Calu3 (cell line): ENCODE data around the gene DNAH1. TPM values are rescaled to one million over a fixed set of nuclear protein-coding genes. Genes with fewer than 3 reads are reported as not detected.

ENCODE experiments used
- BruUV-seq: library from RNA; stranded (reverse); fragments of 400-500 nt; replicated peaks from 2 replicates; lab custom pipeline; 2021; lab: Mats Ljungman, UMichigan
- CTCF ChIA-PET: fragments of 300-600 bp; sonication (Branson Sonifier 250); formaldehyde crosslinking; loops from one replicate; lab custom pipeline; 2022; ENCODE audit warnings: antibody characterized with exemption; lab: Charles Lee
- DNase-seq: peaks from one replicate; pipeline ENCODE4 v3.0.0; 2022
- H3K27ac Mint-ChIP-seq: one replicate; pipeline ENCODE4 v1.8.0; 2022; ENCODE audit warnings: mixed read lengths; ENCODE audit not compliant: unreplicated experiment
- H3K27me3 Mint-ChIP-seq: one replicate; pipeline ENCODE4 v1.8.0; 2022; ENCODE audit warnings: mixed read lengths; ENCODE audit not compliant: unreplicated experiment
- H3K36me3 Mint-ChIP-seq: one replicate; pipeline ENCODE4 v1.8.0; 2022; ENCODE audit warnings: mild to moderate bottlenecking, moderate library complexity, mixed read lengths; ENCODE audit not compliant: insufficient read depth, unreplicated experiment
- H3K4me1 Mint-ChIP-seq: one replicate; pipeline ENCODE4 v1.8.0; 2022; ENCODE audit warnings: mild to moderate bottlenecking, low read depth, mixed read lengths; ENCODE audit not compliant: unreplicated experiment
- H3K4me3 Mint-ChIP-seq: one replicate; pipeline ENCODE4 v1.8.0; 2022; ENCODE audit warnings: mild to moderate bottlenecking, low read depth, moderate library complexity, mixed read lengths; ENCODE audit not compliant: unreplicated experiment
- H3K9me3 Mint-ChIP-seq: one replicate; pipeline ENCODE4 v1.8.0; 2022; ENCODE audit warnings: low read depth, mixed read lengths; ENCODE audit not compliant: unreplicated experiment
- intact Hi-C: fragments of 100-400 bp; cut with micrococcal nuclease; formaldehyde crosslinking; loops from one replicate; pipeline ENCODE4 v1.10.0; 2022; ENCODE audit not compliant: unreplicated experiment
- total RNA-seq: library from RNA; stranded (reverse); gene quantifications from 2 replicates; pipeline ENCODE4 v1.2.3, GENCODE V29; 2022
- TF ChIP-seq, protein P1 (sequence below): fragments of 200-600 bp; IDR thresholded peaks from one replicate; pipeline ENCODE4 v1.8.0; 2022; ENCODE audit warnings: antibody characterized with exemption; ENCODE audit not compliant: unreplicated experiment

Gene DNAH1
- total RNA-seq, 1 experiment from 2014 or later, result 13.1 TPM

GRCh38 chr3:52429031-52429430 is 112.9 kb downstream of the DNAH1 start:
- H3K9me3 Mint-ChIP-seq, result no peaks in the 10 kb centered on the region
- BruUV-seq, result no TSS peak
- DNase-seq, result no peak

DNA sequence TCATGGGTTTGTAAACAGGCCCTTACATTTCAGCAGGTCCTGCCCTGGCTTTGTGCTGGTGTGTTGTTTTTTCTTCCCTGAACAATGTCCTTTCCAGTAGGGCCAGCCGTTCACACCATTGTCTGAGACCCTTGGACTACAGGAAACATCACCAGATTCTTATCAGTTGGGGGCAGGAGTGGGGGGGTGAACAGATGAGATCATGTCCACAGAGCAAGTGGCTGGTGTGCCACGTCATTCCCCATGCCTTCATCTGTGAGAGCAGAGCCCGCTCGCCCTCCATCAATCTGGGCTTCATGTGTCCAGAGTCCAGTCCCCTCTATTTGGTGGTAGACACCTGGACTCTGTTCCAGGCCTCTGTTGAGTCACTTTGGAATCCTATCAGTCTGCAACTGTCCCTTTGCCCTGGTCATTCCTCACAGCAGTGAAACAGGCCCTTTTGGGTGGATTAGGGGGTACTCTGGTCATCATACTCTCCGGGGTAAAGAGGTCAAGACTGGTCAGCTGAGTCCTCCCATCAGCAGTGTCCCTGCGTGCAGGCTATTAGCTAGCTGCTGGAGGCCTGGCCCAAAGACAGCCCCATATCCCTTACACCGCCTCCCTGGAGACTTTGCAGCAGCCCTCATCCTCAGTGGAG is 113.8 kb downstream of the DNAH1 start:
- intact Hi-C loops, result loop anchor here (5.0 kb wide), 1 partner anchor 252 kb away; no protein-coding TSS in a partner anchor
- no peak overlapping the region for H3K27ac Mint-ChIP-seq
- H3K4me3 Mint-ChIP-seq, result no peak overlapping the region
- no peak for DNase-seq
- no TSS peak for BruUV-seq
- H3K9me3 Mint-ChIP-seq, result no peaks in the 10 kb centered on the region
- peaks cover 50% of the 10 kb centered on the region for H3K27me3 Mint-ChIP-seq
- H3K36me3 Mint-ChIP-seq, result no peaks in the 10 kb centered on the region
- CTCF ChIA-PET, result no interaction called here
- H3K4me1 Mint-ChIP-seq, result no peaks in the 10 kb centered on the region
- TF ChIP-seq, protein P1, sequence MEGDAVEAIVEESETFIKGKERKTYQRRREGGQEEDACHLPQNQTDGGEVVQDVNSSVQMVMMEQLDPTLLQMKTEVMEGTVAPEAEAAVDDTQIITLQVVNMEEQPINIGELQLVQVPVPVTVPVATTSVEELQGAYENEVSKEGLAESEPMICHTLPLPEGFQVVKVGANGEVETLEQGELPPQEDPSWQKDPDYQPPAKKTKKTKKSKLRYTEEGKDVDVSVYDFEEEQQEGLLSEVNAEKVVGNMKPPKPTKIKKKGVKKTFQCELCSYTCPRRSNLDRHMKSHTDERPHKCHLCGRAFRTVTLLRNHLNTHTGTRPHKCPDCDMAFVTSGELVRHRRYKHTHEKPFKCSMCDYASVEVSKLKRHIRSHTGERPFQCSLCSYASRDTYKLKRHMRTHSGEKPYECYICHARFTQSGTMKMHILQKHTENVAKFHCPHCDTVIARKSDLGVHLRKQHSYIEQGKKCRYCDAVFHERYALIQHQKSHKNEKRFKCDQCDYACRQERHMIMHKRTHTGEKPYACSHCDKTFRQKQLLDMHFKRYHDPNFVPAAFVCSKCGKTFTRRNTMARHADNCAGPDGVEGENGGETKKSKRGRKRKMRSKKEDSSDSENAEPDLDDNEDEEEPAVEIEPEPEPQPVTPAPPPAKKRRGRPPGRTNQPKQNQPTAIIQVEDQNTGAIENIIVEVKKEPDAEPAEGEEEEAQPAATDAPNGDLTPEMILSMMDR, result no peak

More at GRCh38 chr3:52429031-52429430, 112.9 kb downstream of the DNAH1 start:
- intact Hi-C loops, result loop anchor here (5.0 kb wide), 1 partner anchor 253 kb away; no protein-coding TSS in a partner anchor
- H3K4me3 Mint-ChIP-seq, result no peak overlapping the region
- no peaks in the 10 kb centered on the region for H3K36me3 Mint-ChIP-seq
- H3K4me1 Mint-ChIP-seq, result no peaks in the 10 kb centered on the region
- CTCF ChIA-PET, result no interaction called here
- TF ChIP-seq, protein P1, result no peak
- H3K27me3 Mint-ChIP-seq, result peaks cover 43% of the 10 kb centered on the region
- no peak overlapping the region for H3K27ac Mint-ChIP-seq

- peaks cover 56% of the 10 kb centered on the region for H3K27me3 Mint-ChIP-seq
- no peaks in the 10 kb centered on the region for H3K9me3 Mint-ChIP-seq
- no peak overlapping the region for H3K27ac Mint-ChIP-seq
- intact Hi-C loops, result no loop called here
- H3K4me3 Mint-ChIP-seq, result no peak overlapping the region
- no peak for DNase-seq
- BruUV-seq, result no TSS peak
- TF ChIP-seq, protein P1, result no peak
- H3K36me3 Mint-ChIP-seq, result no peaks in the 10 kb centered on the region
- CTCF ChIA-PET, result no interaction called here
- no peaks in the 10 kb centered on the region for H3K4me1 Mint-ChIP-seq
Measured at GRCh38 chr3:52430416-52430810, 114.3 kb downstream of the DNAH1 start.

GRCh38 chr3:52431459-52432223 is 115.5 kb downstream of the DNAH1 start:
- CTCF ChIA-PET, result no interaction called here
- H3K4me3 Mint-ChIP-seq, result no peak overlapping the region
- H3K9me3 Mint-ChIP-seq, result no peaks in the 10 kb centered on the region
- no peaks in the 10 kb centered on the region for H3K4me1 Mint-ChIP-seq
- BruUV-seq, result no TSS peak
- TF ChIP-seq, protein P1, result no peak
- no peak for DNase-seq
- H3K36me3 Mint-ChIP-seq, result no peaks in the 10 kb centered on the region
- intact Hi-C loops, result no loop called here
- H3K27me3 Mint-ChIP-seq, result peaks cover 64% of the 10 kb centered on the region
- no peak overlapping the region for H3K27ac Mint-ChIP-seq
